ENCODE data around the gene HOXC13. TPM values are rescaled to one million over a fixed set of nuclear protein-coding genes. Genes with fewer than 3 reads are reported as not detected.

The HOXC13 gene
- not detected for total RNA-seq

DNA sequence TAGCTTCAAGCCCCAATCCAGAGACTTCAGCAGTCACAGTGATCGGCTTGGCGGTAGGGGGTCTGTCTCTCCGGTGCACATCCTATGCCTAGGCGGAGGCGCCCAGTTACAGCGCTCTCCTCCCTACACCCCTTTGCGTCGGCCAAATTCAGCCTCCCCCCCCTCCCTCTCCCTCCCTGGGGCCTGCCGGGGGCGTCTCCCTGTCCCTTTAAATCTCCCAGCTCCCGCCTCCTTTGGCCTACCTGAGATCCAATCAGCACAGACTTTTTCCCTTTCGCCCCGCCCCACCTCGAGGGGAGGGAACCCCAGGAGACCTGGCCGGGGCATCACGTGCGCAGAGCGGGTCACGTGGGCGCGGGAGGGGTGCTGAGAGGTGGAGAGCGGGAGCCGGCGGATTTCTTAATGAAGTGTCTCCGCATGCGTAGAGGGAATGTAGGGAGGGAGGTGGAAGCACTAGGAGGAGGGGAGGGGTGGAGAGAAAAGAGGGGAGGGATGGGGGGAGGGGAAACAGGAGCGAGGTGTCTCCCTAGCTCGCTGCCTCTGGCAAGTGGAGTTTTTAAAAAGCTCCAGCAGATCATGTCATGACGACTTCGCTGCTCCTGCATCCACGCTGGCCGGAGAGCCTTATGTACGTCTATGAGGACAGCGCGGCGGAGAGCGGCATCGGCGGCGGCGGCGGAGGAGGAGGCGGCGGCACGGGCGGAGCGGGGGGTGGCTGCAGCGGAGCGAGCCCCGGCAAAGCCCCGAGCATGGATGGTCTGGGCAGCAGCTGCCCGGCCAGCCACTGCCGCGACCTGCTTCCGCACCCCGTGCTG, at the start of gene HOXC13:
Gene HOXC13, plus strand, starts transcription at position 506 of the 815 bp plus-strand sequence. Its CDS starts 76 bp downstream, at position 582.
- ChIA-PET CTCF (interaction anchor here (1.1 to 2.1 kb wide), 3 partner anchors 47 to 192 kb away, joined by 3 to 6 read pairs (median 4); partner anchors contain the start of gene HOXC10), POLR2A (no interaction called here)
- DNase-seq, result peak; percentile 54
- H3K9me3 Mint-ChIP-seq, result no peaks in the 10 kb centered on the region
- no peaks in the 10 kb centered on the region for H3K36me3 Mint-ChIP-seq (ENCODE audit: low read depth)
- H3K4me3 Mint-ChIP-seq, result no peak within 1 kb of the TSS
- TF ChIP-seq, protein P1, sequence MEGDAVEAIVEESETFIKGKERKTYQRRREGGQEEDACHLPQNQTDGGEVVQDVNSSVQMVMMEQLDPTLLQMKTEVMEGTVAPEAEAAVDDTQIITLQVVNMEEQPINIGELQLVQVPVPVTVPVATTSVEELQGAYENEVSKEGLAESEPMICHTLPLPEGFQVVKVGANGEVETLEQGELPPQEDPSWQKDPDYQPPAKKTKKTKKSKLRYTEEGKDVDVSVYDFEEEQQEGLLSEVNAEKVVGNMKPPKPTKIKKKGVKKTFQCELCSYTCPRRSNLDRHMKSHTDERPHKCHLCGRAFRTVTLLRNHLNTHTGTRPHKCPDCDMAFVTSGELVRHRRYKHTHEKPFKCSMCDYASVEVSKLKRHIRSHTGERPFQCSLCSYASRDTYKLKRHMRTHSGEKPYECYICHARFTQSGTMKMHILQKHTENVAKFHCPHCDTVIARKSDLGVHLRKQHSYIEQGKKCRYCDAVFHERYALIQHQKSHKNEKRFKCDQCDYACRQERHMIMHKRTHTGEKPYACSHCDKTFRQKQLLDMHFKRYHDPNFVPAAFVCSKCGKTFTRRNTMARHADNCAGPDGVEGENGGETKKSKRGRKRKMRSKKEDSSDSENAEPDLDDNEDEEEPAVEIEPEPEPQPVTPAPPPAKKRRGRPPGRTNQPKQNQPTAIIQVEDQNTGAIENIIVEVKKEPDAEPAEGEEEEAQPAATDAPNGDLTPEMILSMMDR (IDR thresholded peaks at IDR 0.05), result no peak
- H3K4me1 Mint-ChIP-seq (ENCODE audit: low read depth), result peaks cover 4% of the 10 kb centered on the region
- ATAC-seq, result peak; percentile 56
- H3K27ac Mint-ChIP-seq, result no peak within 1 kb of the TSS
- peaks cover 78% of the 10 kb centered on the region for H3K27me3 Mint-ChIP-seq
- intact Hi-C loops (cut with micrococcal nuclease), result loop anchor here (5.0 kb wide), 1 partner anchor 34 kb away; the partner anchor contains the start of genes HOTAIR and HOXC11

GRCh38 chr12:53890081-53890480, 48.5 kb upstream of the HOXC13 start:
- intact Hi-C loops (cut with micrococcal nuclease), result no loop called here
- POLR2A ChIA-PET, result no interaction called here
- DNase-seq (no peak), ATAC-seq (no peak)
- TF ChIP-seq, protein P1 (IDR thresholded peaks at IDR 0.05), result no peak
- Mint-ChIP-seq H3K4me1 (ENCODE audit: low read depth) (no peaks in the 10 kb centered on the region), H3K9me3 (no peaks in the 10 kb centered on the region), H3K27me3 (peaks cover 43% of the 10 kb centered on the region), H3K36me3 (ENCODE audit: low read depth) (no peaks in the 10 kb centered on the region), H3K4me3 (no peak overlapping the region), H3K27ac (no peak overlapping the region)
- CTCF ChIA-PET, result no interaction called here

- no peak for ATAC-seq
- H3K27ac Mint-ChIP-seq, result no peak overlapping the region
Measured at GRCh38 chr12:53892762-53893395, 45.8 kb upstream of the HOXC13 start.

GRCh38 chr12:53899230-53899629, 39.4 kb upstream of the HOXC13 start:
- no peak overlapping the region for H3K27ac Mint-ChIP-seq
- DNase-seq (no peak), ATAC-seq (no peak)
- H3K4me1 Mint-ChIP-seq (ENCODE audit: low read depth), result no peaks in the 10 kb centered on the region
- H3K36me3 Mint-ChIP-seq (ENCODE audit: low read depth), result no peaks in the 10 kb centered on the region
- peaks cover 46% of the 10 kb centered on the region for H3K27me3 Mint-ChIP-seq
- H3K9me3 Mint-ChIP-seq, result no peaks in the 10 kb centered on the region
- TF ChIP-seq, protein P1 (IDR thresholded peaks at IDR 0.05), result no peak
- intact Hi-C loops (cut with micrococcal nuclease), result no loop called here
- ChIA-PET CTCF (interaction anchor here (0.9 to 1.7 kb wide), 2 partner anchors 11 to 107 kb away, joined by 3 to 4 read pairs; no protein-coding TSS in a partner anchor), POLR2A (no interaction called here)
- H3K4me3 Mint-ChIP-seq, result no peak overlapping the region

More at GRCh38 chr12:53892762-53893395, 45.8 kb upstream of the HOXC13 start:
- Mint-ChIP-seq H3K9me3 (no peaks in the 10 kb centered on the region), H3K27me3 (peaks cover 50% of the 10 kb centered on the region), H3K4me1 (ENCODE audit: low read depth) (no peaks in the 10 kb centered on the region), H3K4me3 (no peak overlapping the region), H3K36me3 (ENCODE audit: low read depth) (no peaks in the 10 kb centered on the region)
- ChIA-PET CTCF (no interaction called here), POLR2A (no interaction called here)
- TF ChIP-seq, protein P1 (IDR thresholded peaks at IDR 0.05), result no peak
- DNase-seq, result no peak
- intact Hi-C loops (cut with micrococcal nuclease), result no loop called here

DNA sequence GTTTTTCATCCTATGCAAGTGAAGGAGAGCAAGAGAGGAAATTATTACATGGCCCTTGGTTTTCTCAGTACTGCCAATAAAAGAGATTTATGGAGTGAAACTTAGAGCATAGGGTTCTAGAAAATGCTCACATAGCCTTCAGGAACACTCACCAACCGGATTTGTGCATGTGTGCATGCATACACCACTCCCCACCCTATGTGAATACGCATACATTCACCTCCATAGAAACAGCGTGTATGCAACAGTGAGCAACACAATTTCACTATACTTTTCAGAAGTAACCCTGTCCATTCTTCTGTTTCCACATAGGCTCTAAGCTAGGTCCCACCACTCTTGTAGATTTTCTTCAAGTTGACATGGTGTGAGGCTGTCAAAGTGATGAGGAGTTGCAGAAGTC, 31.5 kb upstream of the HOXC13 start:
- H3K27ac Mint-ChIP-seq, result no peak overlapping the region
- no peak for DNase-seq
- ATAC-seq, result no peak
- POLR2A ChIA-PET, result no interaction called here
- H3K4me1 Mint-ChIP-seq (ENCODE audit: low read depth), result no peaks in the 10 kb centered on the region
- TF ChIP-seq, protein P1 (IDR thresholded peaks at IDR 0.05), result no peak
- H3K27me3 Mint-ChIP-seq, result peaks cover 15% of the 10 kb centered on the region
- H3K4me3 Mint-ChIP-seq, result no peak overlapping the region
- CTCF ChIA-PET, result interaction anchor here (0.6 kb wide), 1 partner anchor 255 kb away, joined by 3 read pairs; no protein-coding TSS in a partner anchor
- no peaks in the 10 kb centered on the region for H3K9me3 Mint-ChIP-seq
- H3K36me3 Mint-ChIP-seq (ENCODE audit: low read depth), result no peaks in the 10 kb centered on the region
- intact Hi-C loops (cut with micrococcal nuclease), result no loop called here

All from activated CD8-positive, alpha-beta T cell treated with anti-CD3 and anti-CD28 coated beads for 36 hours (primary cell).